GM23338 (cell line): ENCODE data around the gene SERPINB13. TPM values are rescaled to one million over a fixed set of nuclear protein-coding genes. Genes with fewer than 3 reads are reported as not detected.

Source experiments
- ATAC-seq: fragments of 200-7000 bp; cut with Tn5 transposase; 3 replicates; pipeline ENCODE4 v1.9.1; 2020
- DNase-seq: peaks from one replicate; pipeline ENCODE4 v3.0.0-alpha.2; 2015; ENCODE audit warnings: low spot score
- H2AFZ ChIP-seq: fragments of 200-600 bp; sonication (generic); 2 replicates; pipeline ENCODE4 v1.8.0; 2016; ENCODE audit warnings: antibody characterized with exemption, mild to moderate bottlenecking, moderate library complexity
- H3F3A ChIP-seq: fragments of 200-600 bp; sonication (generic); replicated peaks from 2 replicates; pipeline ENCODE4 v1.8.0; 2017; ENCODE audit warnings: antibody characterized with exemption, mixed run types, low read depth
- H3K27ac ChIP-seq: fragments of 200-600 bp; sonication (generic); 2 replicates; pipeline ENCODE4 v1.6.1; 2016; ENCODE audit warnings: low read depth
- H3K27me3 ChIP-seq: fragments of 200-600 bp; sonication (generic); 2 replicates; pipeline ENCODE4 v1.8.0; 2016; ENCODE audit warnings: mild to moderate bottlenecking, mixed run types, moderate library complexity; ENCODE audit not compliant: insufficient read depth
- H3K36me3 ChIP-seq: fragments of 200-600 bp; sonication (generic); 2 replicates; pipeline ENCODE4 v1.8.0; 2016; ENCODE audit warnings: mild to moderate bottlenecking; ENCODE audit not compliant: insufficient read depth
- H3K4me1 ChIP-seq: fragments of 200-600 bp; sonication (generic); 2 replicates; pipeline ENCODE4 v1.8.0; 2016; ENCODE audit warnings: mild to moderate bottlenecking, moderate library complexity; ENCODE audit not compliant: insufficient read depth
- H3K4me2 ChIP-seq: fragments of 200-600 bp; sonication (generic); 2 replicates; pipeline ENCODE4 v1.7.1; 2017; ENCODE audit warnings: mixed run types
- H3K4me3 ChIP-seq: fragments of 200-600 bp; sonication (generic); 2 replicates; pipeline ENCODE4 v1.6.1; 2016; ENCODE audit warnings: mixed run types
- H3K79me2 ChIP-seq: fragments of 200-600 bp; sonication (generic); replicated peaks from 2 replicates; pipeline ENCODE4 v1.8.0; 2017; ENCODE audit warnings: mild to moderate bottlenecking; ENCODE audit not compliant: insufficient read depth
- H3K9me2 ChIP-seq: fragments of 200-600 bp; sonication (generic); 2 replicates; pipeline ENCODE4 v1.8.0; 2017; ENCODE audit not compliant: insufficient read depth
- H4K20me1 ChIP-seq: fragments of 200-600 bp; sonication (generic); replicated peaks from 2 replicates; pipeline ENCODE4 v1.8.0; 2017; ENCODE audit warnings: mild to moderate bottlenecking; ENCODE audit not compliant: insufficient read depth
- H3K27ac Mint-ChIP-seq: 2 replicates; pipeline ENCODE4 v1.8.0; 2020; ENCODE audit warnings: inconsistent platforms, mild to moderate bottlenecking, moderate library complexity, mixed read lengths
- H3K27me3 Mint-ChIP-seq: 3 replicates; pipeline ENCODE4 v1.8.0; 2022; ENCODE audit warnings: low read depth, mild to moderate bottlenecking, moderate library complexity, mixed read lengths, inconsistent platforms; ENCODE audit not compliant: insufficient read depth, poor library complexity
- H3K36me3 Mint-ChIP-seq: 3 replicates; pipeline ENCODE4 v1.8.0; 2021; ENCODE audit warnings: low read depth, mild to moderate bottlenecking, inconsistent platforms, moderate library complexity, mixed read lengths
- H3K4me1 Mint-ChIP-seq: 3 replicates; pipeline ENCODE4 v1.8.0; 2020; ENCODE audit warnings: mild to moderate bottlenecking, inconsistent platforms, mixed read lengths
- H3K4me3 Mint-ChIP-seq: 3 replicates; pipeline ENCODE4 v1.8.0; 2021; ENCODE audit warnings: moderate library complexity, mild to moderate bottlenecking, inconsistent platforms, mixed read lengths
- H3K9me3 Mint-ChIP-seq: 3 replicates; pipeline ENCODE4 v1.8.0; 2020; ENCODE audit warnings: moderate library complexity, mild to moderate bottlenecking, inconsistent platforms, mixed read lengths
- CREB1 ChIP-seq: fragments of 250-450 bp; sonication (Bioruptor Pico); IDR thresholded peaks from 2 replicates; pipeline ENCODE4 v1.5.0; 2020; ENCODE audit warnings: low read depth, mild to moderate bottlenecking, moderate library complexity
- CTCF ChIP-seq, 2 experiments: fragments of 200-600 bp in 1 of 2; sonication (generic) in 1 of 2; conservative IDR thresholded peaks; 2 replicates each; pipeline versions ENCODE4 v1.5.1 to v1.6.1; 2016 to 2017; ENCODE audit warnings: antibody characterized with exemption in 2 of 2, low read depth in 2 of 2, mild to moderate bottlenecking in 2 of 2, moderate library complexity in 1 of 2
- JUNB ChIP-seq: IDR thresholded peaks from one replicate; pipeline ENCODE4 v1.6.1; 2016; ENCODE audit warnings: antibody characterized with exemption; ENCODE audit not compliant: unreplicated experiment
- NANOG ChIP-seq: IDR thresholded peaks from 2 replicates; pipeline ENCODE4 v1.6.1; 2016; ENCODE audit warnings: antibody characterized with exemption, borderline replicate concordance
- POLR2AphosphoS5 ChIP-seq: IDR thresholded peaks from 2 replicates; pipeline ENCODE4 v1.6.1; 2016; ENCODE audit warnings: antibody characterized with exemption, low read depth
- STAT1 ChIP-seq: IDR thresholded peaks from one replicate; pipeline ENCODE4 v1.6.1; 2016; ENCODE audit warnings: antibody characterized with exemption; ENCODE audit not compliant: unreplicated experiment
- polyA plus RNA-seq: library from polyadenylated mRNA; unstranded; fragments of >200 nt; fragmentation: Nextera tagmentation; extraction: Ambion mirVana; gene quantifications from 2 replicates; pipeline ENCODE4 v1.2.1, GENCODE V29; 2016
- total RNA-seq: library from RNA; depleted of rRNA; stranded (reverse); fragments of >200 nt; shearing (Covaris generic); gene quantifications from 2 replicates; pipeline ENCODE4 v1.2.3, GENCODE V29; 2014
- TF ChIP-seq, protein P1 (sequence below): fragments of 250-450 bp; sonication (Bioruptor Pico); IDR thresholded peaks from 2 replicates; pipeline ENCODE4 v1.5.0; 2020; ENCODE audit warnings: mild to moderate bottlenecking, moderate library complexity
- TF ChIP-seq, protein P2 (sequence below): IDR thresholded peaks from 2 replicates; pipeline ENCODE4 v1.6.1; 2016; ENCODE audit warnings: antibody characterized with exemption

The SERPINB13 gene
- total and polyA plus RNA-seq, 2 experiments from 2014 or later: not detected

- H3K36me3 Mint-ChIP-seq: no peaks in the 10 kb centered on the region
- no peak overlapping the region for H2AFZ ChIP-seq
- no peaks in the 10 kb centered on the region for H3K9me3 Mint-ChIP-seq
- ATAC-seq (peak; percentile 67), DNase-seq (peak; percentile 61)
- H3K27ac Mint-ChIP-seq: no peak overlapping the region
- H4K20me1 ChIP-seq: no peaks in the 10 kb centered on the region
- H3K4me1 ChIP-seq: no peaks in the 10 kb centered on the region
- H3K79me2 ChIP-seq: no peaks in the 10 kb centered on the region
- H3K4me2 ChIP-seq: no peak overlapping the region
- TF ChIP-seq NANOG (no peak), STAT1 (no peak), CREB1 (CRISPR knock-in tag) (no peak), JUNB (no peak), CTCF (conservative IDR thresholded peaks at IDR 0.05; ENCODE audit: low read depth in 2 of 2) (peak; percentile 88 to 90), POLR2AphosphoS5 (no peak)
- TF ChIP-seq, protein P1, sequence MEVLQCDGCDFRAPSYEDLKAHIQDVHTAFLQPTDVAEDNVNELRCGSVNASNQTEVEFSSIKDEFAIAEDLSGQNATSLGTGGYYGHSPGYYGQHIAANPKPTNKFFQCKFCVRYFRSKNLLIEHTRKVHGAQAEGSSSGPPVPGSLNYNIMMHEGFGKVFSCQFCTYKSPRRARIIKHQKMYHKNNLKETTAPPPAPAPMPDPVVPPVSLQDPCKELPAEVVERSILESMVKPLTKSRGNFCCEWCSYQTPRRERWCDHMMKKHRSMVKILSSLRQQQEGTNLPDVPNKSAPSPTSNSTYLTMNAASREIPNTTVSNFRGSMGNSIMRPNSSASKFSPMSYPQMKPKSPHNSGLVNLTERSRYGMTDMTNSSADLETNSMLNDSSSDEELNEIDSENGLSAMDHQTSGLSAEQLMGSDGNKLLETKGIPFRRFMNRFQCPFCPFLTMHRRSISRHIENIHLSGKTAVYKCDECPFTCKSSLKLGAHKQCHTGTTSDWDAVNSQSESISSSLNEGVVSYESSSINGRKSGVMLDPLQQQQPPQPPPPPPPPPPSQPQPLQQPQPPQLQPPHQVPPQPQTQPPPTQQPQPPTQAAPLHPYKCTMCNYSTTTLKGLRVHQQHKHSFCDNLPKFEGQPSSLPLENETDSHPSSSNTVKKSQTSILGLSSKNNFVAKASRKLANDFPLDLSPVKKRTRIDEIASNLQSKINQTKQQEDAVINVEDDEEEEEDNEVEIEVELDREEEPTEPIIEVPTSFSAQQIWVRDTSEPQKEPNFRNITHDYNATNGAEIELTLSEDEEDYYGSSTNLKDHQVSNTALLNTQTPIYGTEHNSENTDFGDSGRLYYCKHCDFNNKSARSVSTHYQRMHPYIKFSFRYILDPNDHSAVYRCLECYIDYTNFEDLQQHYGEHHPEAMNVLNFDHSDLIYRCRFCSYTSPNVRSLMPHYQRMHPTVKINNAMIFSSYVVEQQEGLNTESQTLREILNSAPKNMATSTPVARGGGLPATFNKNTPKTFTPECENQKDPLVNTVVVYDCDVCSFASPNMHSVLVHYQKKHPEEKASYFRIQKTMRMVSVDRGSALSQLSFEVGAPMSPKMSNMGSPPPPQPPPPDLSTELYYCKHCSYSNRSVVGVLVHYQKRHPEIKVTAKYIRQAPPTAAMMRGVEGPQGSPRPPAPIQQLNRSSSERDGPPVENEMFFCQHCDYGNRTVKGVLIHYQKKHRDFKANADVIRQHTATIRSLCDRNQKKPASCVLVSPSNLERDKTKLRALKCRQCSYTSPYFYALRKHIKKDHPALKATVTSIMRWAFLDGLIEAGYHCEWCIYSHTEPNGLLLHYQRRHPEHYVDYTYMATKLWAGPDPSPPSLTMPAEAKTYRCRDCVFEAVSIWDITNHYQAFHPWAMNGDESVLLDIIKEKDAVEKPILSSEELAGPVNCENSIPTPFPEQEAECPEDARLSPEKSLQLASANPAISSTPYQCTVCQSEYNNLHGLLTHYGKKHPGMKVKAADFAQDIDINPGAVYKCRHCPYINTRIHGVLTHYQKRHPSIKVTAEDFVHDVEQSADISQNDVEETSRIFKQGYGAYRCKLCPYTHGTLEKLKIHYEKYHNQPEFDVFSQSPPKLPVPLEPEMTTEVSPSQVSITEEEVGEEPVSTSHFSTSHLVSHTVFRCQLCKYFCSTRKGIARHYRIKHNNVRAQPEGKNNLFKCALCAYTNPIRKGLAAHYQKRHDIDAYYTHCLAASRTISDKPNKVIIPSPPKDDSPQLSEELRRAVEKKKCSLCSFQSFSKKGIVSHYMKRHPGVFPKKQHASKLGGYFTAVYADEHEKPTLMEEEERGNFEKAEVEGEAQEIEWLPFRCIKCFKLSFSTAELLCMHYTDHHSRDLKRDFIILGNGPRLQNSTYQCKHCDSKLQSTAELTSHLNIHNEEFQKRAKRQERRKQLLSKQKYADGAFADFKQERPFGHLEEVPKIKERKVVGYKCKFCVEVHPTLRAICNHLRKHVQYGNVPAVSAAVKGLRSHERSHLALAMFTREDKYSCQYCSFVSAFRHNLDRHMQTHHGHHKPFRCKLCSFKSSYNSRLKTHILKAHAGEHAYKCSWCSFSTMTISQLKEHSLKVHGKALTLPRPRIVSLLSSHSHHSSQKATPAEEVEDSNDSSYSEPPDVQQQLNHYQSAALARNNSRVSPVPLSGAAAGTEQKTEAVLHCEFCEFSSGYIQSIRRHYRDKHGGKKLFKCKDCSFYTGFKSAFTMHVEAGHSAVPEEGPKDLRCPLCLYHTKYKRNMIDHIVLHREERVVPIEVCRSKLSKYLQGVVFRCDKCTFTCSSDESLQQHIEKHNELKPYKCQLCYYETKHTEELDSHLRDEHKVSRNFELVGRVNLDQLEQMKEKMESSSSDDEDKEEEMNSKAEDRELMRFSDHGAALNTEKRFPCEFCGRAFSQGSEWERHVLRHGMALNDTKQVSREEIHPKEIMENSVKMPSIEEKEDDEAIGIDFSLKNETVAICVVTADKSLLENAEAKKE (CRISPR knock-in tag): no peak
- TF ChIP-seq, protein P2, sequence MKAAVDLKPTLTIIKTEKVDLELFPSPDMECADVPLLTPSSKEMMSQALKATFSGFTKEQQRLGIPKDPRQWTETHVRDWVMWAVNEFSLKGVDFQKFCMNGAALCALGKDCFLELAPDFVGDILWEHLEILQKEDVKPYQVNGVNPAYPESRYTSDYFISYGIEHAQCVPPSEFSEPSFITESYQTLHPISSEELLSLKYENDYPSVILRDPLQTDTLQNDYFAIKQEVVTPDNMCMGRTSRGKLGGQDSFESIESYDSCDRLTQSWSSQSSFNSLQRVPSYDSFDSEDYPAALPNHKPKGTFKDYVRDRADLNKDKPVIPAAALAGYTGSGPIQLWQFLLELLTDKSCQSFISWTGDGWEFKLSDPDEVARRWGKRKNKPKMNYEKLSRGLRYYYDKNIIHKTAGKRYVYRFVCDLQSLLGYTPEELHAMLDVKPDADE: no peak
- no peaks in the 10 kb centered on the region for H3K27me3 Mint-ChIP-seq
- no peaks in the 10 kb centered on the region for H3K36me3 ChIP-seq
- H3F3A ChIP-seq: no peaks in the 10 kb centered on the region
- H3K4me3 Mint-ChIP-seq: no peak overlapping the region
- no peak overlapping the region for H3K27ac ChIP-seq
- H3K4me3 ChIP-seq: no peak overlapping the region
- no peaks in the 10 kb centered on the region for H3K4me1 Mint-ChIP-seq
- no peaks in the 10 kb centered on the region for H3K27me3 ChIP-seq
- no peaks in the 10 kb centered on the region for H3K9me2 ChIP-seq
These were observed 8.7 kb upstream of the SERPINB13 start for GRCh38 chr18:63578357-63578958.
